Astrocyte of the cerebellum (primary cell): Measurements from ENCODE around the gene SPRED2.

Experiments used
- DNase-seq: peaks from one replicate; pipeline ENCODE4 v3.0.0-alpha.2; 2011; ENCODE audit warnings: low read depth
- H3K4me3 ChIP-seq: 2 replicates; pipeline ENCODE4 v1.5.1; 2011; ENCODE audit warnings: mild to moderate bottlenecking, low read depth, low read length, moderate library complexity
- in situ Hi-C: cut with HindIII; loops from 2 replicates; pipeline ENCODE4 v1.10.0; 2017; ENCODE audit warnings: low sequenced_read_pairs
- TF ChIP-seq, protein P1 (sequence below): IDR thresholded peaks from 2 replicates; pipeline ENCODE4 v1.5.1; 2012; ENCODE audit warnings: low read length, low read depth, moderate library complexity, mild to moderate bottlenecking; ENCODE audit errors: missing control alignments

Gene SPRED2

DNA sequence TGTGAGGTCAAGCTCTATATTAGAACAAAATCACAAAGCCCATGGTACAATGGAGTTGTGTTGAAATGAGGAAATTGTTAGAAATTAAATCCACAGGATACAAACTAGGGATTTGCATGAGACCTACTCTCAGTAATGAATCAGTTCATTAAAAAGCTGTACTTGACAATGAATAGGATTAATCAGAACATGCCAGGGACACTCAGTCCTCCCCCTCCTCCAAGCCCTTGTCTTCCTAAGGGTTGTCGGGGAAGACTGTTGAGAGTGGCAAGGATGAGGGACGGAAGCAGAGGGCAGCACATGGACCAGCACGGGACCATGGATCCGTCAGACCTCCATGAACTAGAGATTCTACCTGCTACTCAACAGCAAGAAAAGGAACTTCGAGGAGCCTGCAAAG, 39.8 kb downstream of the SPRED2 start:
- no peak overlapping the region for H3K4me3 ChIP-seq
- no peak for DNase-seq
- TF ChIP-seq, protein P1, sequence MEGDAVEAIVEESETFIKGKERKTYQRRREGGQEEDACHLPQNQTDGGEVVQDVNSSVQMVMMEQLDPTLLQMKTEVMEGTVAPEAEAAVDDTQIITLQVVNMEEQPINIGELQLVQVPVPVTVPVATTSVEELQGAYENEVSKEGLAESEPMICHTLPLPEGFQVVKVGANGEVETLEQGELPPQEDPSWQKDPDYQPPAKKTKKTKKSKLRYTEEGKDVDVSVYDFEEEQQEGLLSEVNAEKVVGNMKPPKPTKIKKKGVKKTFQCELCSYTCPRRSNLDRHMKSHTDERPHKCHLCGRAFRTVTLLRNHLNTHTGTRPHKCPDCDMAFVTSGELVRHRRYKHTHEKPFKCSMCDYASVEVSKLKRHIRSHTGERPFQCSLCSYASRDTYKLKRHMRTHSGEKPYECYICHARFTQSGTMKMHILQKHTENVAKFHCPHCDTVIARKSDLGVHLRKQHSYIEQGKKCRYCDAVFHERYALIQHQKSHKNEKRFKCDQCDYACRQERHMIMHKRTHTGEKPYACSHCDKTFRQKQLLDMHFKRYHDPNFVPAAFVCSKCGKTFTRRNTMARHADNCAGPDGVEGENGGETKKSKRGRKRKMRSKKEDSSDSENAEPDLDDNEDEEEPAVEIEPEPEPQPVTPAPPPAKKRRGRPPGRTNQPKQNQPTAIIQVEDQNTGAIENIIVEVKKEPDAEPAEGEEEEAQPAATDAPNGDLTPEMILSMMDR, result no peak
- in situ Hi-C loops, result no loop called here

DNA sequence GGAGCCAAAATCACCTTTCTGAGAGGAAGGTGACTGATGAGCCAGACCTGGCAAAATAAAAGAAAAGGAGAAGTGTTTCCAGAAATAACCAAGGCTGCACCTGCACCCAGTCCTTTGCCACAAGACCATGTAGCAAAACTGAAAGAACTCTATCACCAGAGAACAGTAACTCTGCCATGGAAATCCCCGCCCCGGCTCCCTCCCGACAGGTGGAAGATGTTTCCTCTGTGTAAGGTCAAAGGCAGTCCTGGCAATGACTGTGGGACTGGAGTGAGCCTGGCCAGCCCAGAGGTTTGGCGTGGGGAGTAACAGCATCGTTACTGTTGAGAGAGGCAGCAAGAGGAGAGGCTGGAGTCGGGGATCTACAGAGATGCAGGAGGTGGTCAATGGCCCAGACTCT, 42.3 kb downstream of the SPRED2 start:
- TF ChIP-seq, protein P1, result no peak
- in situ Hi-C loops, result no loop called here
- no peak overlapping the region for H3K4me3 ChIP-seq
- DNase-seq, result no peak

DNA sequence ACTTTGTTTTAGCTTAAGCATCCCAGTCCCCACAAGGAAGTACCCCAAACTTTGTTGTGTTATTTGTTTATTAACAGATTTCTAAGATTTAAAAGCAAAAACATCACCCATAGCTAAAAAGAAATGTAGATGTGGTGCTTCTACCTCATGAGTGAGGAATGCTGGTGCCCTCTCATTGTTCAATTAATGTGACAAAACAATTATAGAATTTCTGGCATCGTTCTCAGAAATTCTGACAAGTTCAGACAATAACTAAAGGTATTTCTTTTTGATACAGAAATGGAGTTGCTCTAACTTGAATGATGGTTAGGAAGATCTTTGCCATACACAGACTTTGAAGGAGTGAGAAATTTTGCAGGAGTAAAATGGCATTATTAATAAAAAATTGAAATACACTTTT, 42.9 kb downstream of the SPRED2 start:
- TF ChIP-seq, protein P1, result no peak
- no peak overlapping the region for H3K4me3 ChIP-seq
- in situ Hi-C loops, result no loop called here
- DNase-seq, result no peak

DNA sequence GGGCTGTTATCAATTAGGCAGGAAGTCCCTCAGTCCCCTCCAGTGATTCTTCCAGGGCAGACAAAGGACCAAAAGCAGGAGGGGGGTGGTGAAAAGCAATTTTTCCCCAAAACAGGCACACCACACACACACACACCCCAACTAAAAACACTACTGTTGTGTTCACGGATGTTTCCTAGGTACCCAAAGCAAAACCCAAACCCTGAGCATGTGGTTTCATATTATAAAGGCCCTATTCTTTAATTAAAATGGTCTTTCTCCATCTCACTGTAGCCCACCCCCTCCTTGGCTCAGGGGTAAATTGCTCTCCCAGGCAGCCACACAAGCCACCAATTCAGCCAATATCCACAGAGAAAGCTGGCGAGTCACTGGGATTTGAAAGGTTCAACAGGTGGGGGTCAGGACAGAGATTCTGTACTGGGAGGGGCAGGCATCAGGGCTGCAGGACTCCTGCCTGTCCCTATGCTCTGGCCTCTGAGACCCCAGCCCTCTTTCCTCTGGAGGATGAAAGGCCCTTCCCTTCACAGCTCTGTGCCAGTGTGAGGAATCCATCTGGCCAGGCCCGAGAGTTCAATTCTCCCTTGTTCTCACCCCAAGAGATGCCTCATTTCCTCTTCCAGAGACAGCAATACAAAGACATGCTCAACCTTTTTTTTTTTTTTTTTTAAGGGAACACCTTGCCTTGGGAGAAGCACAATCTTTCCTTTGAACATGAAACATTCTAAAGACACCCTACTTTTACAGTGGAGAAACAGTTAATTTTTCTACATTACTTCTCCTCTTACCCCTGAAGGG, 43.6 kb downstream of the SPRED2 start:
- TF ChIP-seq, protein P1, result no peak
- no peak overlapping the region for H3K4me3 ChIP-seq
- DNase-seq, result no peak
- in situ Hi-C loops, result no loop called here

DNA sequence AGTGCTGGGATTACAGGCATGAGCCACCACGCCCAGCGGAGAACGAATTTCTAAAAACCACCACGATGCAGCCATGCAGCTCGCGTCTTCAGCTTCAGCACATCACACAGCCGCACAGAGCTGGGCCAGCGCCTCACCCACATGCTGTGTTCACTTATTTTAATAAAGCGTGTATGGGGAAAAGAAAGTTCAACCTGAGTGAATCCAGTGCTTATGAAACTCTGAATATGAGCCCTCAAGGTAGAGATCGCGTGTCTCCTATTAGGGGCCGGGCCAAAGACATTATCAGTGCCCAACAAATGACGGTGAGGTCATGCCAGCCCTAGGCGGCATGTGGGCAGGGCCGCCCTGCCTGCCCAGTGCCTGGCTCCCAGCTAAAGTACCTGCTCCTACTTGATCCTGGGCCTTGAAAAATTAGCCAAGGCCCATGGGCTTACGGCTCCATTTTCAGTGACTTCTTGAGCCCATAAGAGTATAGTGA, 44.3 kb downstream of the SPRED2 start:
- H3K4me3 ChIP-seq, result no peak overlapping the region
- in situ Hi-C loops, result no loop called here
- DNase-seq, result no peak
- TF ChIP-seq, protein P1, result no peak

DNA sequence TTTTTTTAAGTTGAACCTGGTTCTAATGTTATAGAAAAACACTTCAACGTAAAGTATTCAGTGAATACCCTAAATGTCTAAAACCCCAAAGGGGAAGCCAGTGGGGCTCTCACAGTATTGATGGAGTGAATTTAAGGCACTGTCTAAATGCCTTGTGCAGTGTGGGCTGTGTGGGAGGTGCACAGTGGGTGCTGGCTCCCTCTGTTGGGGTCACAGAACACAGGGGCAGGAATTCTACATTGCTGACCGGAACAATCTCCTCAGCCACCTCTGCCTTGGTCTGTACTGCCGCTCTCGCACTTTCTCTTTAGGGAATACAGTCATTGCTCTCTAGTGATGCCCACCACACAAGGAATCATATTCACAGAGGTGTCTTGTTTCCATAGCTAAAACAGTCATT, 45.4 kb downstream of the SPRED2 start:
- no peak for DNase-seq
- TF ChIP-seq, protein P1, result no peak
- H3K4me3 ChIP-seq, result no peak overlapping the region
- in situ Hi-C loops, result no loop called here
